GM19239 (cell line): ENCODE results near the gene KLHL28.
A peak's percentile ranks its signal among the peaks of the same experiment; 100 is the strongest.

Source experiments
- DNase-seq: peaks from one replicate; pipeline ENCODE4 v3.0.0; 2011; ENCODE audit warnings: low spot score; ENCODE audit not compliant: insufficient read length
- FAIRE-seq: peaks from 2 replicates; lab custom pipeline; 2011; peaks lifted over from hg19 to GRCh38; lab: Jason Lieb, UNC

Gene KLHL28

GRCh38 chr14:44961554-44962333 is at the start of gene KLHL28, which contains the start of gene TOGARAM1:
Gene KLHL28 (minus strand): TSS chr14:44961947. CDS start chr14:44945928, 16,019 bp downstream.
Gene TOGARAM1 (plus strand): TSS chr14:44962190. CDS start chr14:44962422, 232 bp downstream.
- FAIRE-seq (peak; percentile 99), DNase-seq (peak; percentile 67)

DNA sequence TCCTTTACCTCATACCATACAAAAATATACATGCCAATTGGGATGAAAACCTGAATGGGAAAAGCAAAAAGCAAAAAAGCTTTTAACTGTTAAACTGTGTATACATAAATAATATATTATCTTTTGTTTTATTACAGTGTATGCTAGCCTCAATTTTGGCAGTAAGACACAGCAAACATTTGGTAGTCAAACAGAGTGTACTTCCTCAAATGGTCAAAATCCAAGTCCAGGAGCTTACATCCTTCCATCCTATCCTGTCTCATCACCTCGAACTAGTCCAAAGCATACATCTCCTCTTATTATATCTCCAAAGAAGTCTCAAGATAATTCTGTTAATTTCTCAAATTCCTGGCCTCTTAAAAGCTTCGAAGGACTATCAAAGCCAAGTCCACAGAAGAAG is 42.2 kb upstream of the KLHL28 start:
- FAIRE-seq = no peak
- no peak for DNase-seq

DNA sequence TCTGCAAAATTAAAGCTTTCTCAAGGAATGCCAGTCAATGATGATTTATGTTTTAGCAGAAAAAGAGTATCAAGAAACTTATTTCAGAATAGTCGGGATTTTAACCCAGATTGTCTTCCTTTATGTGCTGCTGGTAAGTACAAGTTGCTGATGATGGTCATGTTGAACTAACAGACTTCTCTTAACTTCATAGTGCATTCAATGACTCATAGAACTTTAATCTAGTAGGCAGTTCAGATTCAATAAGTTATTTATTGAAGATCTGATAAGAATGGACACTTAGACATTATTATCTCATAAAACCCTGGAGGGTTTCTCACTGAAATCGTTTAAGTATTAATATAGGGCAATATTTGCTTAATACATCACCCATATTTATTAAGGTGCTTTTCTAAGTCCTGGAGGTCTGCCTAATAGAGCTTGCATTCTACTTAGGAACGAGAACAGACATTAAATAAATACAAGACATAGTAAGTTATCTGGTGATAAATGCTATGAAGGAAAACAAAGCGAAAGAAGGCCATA is 34.1 kb upstream of the KLHL28 start:
- no peak for FAIRE-seq
- no peak for DNase-seq

DNA sequence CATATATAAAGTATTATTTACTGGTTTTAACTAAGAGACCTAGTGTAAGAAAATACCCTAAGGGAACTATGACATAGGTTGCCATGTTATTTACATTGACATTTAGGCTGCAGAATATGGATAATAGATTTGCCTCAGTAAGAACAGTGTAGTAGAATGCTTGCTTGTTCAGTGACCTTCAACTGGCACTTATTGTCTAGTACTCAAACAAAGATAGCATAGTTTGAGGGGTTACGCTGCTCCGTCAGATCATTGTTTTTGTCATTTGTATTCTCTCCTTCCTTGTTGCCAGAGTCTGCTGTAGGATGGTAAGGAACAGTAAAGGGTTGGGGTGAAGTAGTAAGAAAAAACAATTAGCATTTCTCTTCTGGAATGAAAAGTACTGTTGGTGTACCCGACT is 33.4 kb upstream of the KLHL28 start:
- no peak for DNase-seq
- FAIRE-seq = no peak

DNA sequence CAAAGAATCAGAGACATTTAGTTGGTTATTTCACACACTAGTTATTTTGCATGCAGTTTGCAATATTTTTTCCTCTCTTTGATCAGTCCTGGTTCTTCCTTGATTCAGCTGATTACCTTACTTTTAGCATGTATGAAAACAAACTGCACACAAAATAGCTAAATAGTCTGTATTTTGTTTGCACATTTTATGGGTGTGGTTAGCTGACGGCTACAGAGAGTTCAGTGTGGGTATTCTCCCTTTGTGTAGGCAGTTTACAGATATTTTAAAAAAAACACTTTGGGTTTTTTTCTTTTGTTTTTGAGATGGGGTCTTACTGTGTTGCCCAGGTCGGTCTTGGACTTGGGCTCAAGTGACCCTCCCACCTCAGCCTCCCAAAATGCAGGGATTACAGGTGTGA is 28.8 kb upstream of the KLHL28 start:
- FAIRE-seq (peak; percentile 4), DNase-seq (no peak)

- DNase-seq = no peak
- FAIRE-seq = no peak
These were observed 28.0 kb upstream of the KLHL28 start for GRCh38 chr14:44989497-44990440.

DNA sequence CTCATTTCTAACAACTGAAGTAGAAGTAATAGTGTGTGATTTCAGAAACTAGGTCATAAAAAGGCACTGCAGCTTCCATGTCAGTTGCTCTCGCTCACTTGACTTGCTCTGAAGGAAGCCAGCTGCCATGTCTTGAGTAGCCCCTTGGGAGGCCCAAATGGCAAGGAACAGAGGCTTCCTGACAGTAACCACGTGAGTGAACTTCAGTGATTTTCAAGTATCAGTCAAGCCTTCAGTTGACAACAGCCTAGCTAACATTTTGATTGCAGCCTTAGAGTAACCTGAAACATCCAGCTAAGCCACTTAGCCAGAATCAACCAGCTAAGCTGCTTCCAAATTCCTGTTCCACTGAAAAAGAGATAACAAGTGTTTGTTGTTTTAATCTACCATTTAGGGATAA is 26.9 kb upstream of the KLHL28 start:
- DNase-seq = no peak
- peak; percentile 18 for FAIRE-seq

- FAIRE-seq (no peak), DNase-seq (no peak)
These were observed 20.8 kb upstream of the KLHL28 start for GRCh38 chr14:44982594-44982993.

DNA sequence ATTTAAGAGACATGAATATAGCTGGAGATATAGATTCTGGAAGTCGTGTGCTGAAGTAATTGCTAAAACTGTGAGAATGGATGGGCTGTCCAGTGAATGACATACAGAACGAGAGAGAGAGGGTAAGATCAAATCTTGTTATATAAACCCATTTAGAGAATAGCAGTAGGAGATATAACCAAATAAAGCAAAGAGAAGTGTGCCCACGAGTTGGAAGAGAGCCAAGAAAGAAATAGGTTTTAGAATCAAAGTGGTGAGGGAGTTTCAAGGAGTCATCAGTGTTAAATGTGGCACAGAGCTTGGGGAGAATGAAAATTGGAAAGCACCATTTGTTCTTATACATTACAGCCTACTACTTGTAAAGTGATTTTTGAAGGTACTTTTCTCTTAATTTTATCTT is 19.5 kb upstream of the KLHL28 start:
- no peak for DNase-seq
- no peak for FAIRE-seq

- DNase-seq (no peak), FAIRE-seq (peak; percentile 21)
These were observed 18.1 kb upstream of the KLHL28 start for GRCh38 chr14:44979740-44980356.

- FAIRE-seq (no peak), DNase-seq (no peak)
These were observed 17.5 kb upstream of the KLHL28 start for GRCh38 chr14:44979273-44979672.

DNA sequence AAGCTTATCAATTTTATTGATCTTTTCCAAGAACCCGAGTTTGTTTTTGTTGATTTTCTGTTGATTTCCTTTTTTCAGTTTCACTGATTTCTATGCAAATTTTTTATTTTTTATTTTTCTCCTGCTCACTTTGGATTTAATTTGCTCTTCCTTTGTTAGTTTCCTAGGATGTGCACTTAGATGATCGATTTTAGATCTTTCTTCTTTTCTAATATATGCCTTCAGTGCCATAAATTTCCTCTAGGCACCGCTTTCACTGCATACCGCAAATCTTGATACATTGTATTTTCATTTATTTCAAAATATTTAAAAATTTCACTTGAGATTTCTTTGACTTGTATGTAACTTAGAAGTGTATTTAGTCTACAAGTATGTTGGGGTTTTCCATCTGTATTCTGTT is 9.7 kb upstream of the KLHL28 start:
- no peak for DNase-seq
- no peak for FAIRE-seq

- FAIRE-seq (no peak), DNase-seq (no peak)
These were observed 9.2 kb upstream of the KLHL28 start for GRCh38 chr14:44970907-44971306.

DNA sequence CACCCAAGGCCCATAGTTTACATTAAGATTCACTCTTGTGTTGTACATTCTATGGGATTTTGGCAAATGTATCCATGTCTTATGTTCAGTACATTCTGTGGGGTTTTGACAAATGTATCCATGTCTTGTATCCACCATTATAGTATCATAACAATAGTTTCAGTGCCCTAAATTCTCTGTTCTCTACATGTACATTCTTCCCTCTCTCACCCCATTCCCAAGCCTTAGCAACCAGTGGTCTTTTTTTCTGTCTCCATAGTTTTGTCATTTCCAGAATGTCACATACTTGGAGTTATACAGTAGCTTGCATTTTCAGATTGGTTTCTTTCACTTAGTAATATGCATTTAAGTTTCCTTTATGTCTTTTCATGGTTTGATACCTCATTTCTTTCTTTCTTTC is 7.0 kb upstream of the KLHL28 start:
- FAIRE-seq = no peak
- no peak for DNase-seq

DNA sequence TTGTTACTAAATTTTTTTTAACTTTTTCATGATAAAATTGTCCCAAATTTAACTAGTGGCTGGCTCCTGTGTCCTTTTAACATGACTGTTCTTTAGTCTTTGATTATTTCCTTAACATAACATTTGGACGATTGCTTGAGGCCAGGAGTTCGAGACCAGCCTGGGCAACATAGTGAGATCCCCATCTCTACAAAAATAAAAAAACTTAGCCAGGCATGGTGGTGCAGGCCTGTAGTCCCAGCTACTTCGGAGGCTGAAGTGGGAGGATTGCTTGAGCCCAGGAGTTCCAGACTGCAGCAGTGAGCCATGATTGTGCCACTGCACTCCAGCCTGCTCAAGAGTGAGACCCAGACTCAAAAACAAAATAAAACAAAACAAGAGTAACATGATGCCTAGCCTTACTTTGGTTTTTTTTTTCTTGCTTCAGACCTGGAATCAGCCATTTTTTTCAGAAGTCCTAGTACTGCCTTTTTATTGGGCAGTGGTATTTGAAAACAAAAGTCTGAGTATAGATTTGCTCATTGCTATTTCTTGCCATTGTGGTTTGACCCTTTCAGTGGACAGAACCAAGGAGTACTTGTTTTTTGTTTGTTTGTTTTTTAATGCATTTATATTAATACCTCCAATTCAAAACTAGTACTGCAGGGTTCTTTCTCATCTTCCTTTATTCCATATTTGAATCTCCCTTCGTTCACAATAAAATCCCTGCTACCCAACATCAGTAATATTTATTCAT is 5.0 kb upstream of the KLHL28 start:
- FAIRE-seq (no peak), DNase-seq (no peak)

DNA sequence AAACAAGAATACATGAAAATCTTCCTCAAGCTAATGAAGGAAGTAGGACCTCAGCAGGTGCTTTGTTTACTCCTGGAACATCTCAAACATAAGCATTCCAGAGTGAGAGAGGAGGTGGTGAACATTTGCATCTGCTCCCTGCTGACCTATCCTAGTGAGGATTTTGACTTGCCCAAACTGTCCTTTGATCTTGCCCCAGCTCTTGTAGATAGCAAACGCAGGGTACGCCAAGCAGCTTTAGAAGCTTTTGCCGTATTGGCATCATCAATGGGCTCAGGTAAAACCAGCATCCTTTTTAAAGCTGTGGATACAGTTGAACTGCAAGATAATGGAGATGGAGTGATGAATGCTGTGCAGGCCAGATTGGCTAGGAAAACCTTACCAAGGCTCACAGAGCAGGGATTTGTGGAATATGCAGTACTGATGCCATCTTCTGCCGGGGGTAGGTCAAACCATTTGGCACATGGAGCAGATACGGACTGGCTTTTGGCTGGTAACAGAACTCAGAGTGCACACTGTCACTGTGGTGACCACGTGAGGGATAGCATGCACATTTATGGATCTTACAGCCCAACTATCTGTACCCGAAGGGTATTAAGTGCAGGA is 2.1 kb upstream of the KLHL28 start:
- peak; percentile 35 for FAIRE-seq
- no peak for DNase-seq

GRCh38 chr14:44963044-44963528 is 1.3 kb upstream of the KLHL28 start:
- peak; percentile 84 for FAIRE-seq
- DNase-seq = no peak

DNA sequence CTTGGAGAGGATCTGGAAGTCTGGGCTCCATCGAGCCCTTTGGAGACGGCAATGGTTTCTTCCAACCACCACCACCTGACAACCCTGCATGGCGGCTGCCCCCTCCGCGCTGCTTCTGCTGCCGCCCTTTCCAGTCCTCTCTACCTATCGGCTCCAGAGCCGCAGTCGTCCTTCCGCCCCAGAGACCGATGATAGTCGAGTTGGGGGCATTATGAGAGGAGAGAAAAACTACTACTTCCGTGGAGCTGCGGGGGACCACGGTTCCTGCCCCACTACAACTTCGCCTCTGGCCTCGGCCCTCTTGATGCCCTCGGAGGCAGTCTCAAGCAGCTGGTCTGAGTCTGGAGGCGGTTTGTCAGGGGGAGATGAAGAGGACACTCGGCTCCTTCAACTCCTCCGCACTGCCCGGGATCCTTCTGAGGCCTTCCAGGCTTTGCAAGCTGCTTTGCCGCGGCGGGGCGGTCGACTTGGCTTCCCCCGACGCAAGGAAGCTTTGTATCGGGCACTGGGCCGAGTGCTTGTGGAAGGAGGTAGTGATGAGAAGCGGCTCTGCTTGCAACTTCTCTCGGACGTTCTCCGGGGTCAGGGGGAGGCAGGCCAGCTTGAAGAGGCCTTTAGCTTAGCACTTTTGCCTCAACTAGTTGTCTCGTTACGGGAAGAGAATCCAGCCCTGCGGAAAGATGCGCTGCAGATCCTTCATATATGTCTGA is 742 bp upstream of the KLHL28 start:
- FAIRE-seq = peak; percentile 45
- no peak for DNase-seq

DNA sequence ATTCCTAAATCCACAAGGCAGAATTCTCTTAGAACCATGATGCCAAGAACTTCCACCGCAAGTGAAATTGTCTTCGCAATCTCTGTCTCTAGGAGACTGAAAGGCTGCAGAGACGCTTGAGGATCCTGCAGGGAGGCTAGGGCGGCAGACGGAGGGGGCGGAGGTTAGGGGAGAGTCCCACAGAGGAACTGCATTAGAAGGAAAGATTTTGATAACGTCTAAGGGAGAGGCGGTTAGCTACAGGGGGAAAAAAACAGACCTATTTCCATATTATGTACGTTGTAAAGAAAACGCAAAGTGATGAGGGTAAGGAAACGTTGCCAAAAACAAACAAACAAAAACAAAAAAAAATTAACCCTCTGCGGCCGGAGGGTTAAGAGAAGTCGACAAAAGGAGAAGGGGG is 595 bp downstream of the KLHL28 start:
- no peak for FAIRE-seq
- DNase-seq = no peak
